Keratinocyte (primary cell): ENCODE measurements around the gene PLEKHN1. TPM values are rescaled to one million over a fixed set of nuclear protein-coding genes. Genes with fewer than 3 reads are reported as not detected.

Experiments
- DNase-seq: peaks from one replicate; pipeline ENCODE4 v3.0.0-alpha.2; 2011; ENCODE audit warnings: low read depth, missing footprints, low spot score
- FAIRE-seq: peaks from 2 replicates; lab custom pipeline; 2011; peaks lifted over from hg19 to GRCh38; lab: Jason Lieb, UNC
- H2AFZ ChIP-seq: 2 replicates; pipeline ENCODE4 v1.6.0; 2012; ENCODE audit warnings: low read length, control low read depth, inconsistent platforms; ENCODE audit not compliant: control insufficient read depth
- H3K27ac ChIP-seq: 2 replicates; pipeline ENCODE4 v1.5.1; 2011; ENCODE audit warnings: low read length; ENCODE audit not compliant: control insufficient read depth, insufficient read depth
- H3K27me3 ChIP-seq: 3 replicates; pipeline ENCODE4 v1.6.0; 2011; ENCODE audit warnings: low read length; ENCODE audit not compliant: control insufficient read depth, insufficient read depth; ENCODE audit errors: extremely low read depth
- H3K36me3 ChIP-seq, 2 experiments: 2 replicates in 1 of 2; 3 replicates in 1 of 2; pipeline ENCODE4 v1.5.1; 2011; ENCODE audit warnings: low read length in 2 of 2, mild to moderate bottlenecking in 1 of 2; ENCODE audit not compliant: control insufficient read depth in 2 of 2, insufficient read depth in 2 of 2; ENCODE audit errors: extremely low read depth in 1 of 2
- H3K4me1 ChIP-seq: 3 replicates; pipeline ENCODE4 v1.5.1; 2011; ENCODE audit warnings: low read length; ENCODE audit not compliant: control insufficient read depth, insufficient read depth; ENCODE audit errors: extremely low read depth
- H3K4me2 ChIP-seq: 3 replicates; pipeline ENCODE4 v1.6.0; 2011; ENCODE audit warnings: low read depth, low read length; ENCODE audit not compliant: control insufficient read depth, insufficient read depth; ENCODE audit errors: extremely low read depth
- H3K4me3 ChIP-seq, 3 experiments: fragments of 200-600 bp in 1 of 3; sonication (generic) in 1 of 3; 2 replicates in 2 of 3; 3 replicates in 1 of 3; pipeline ENCODE4 v1.5.1; 2011 to 2016; ENCODE audit warnings: low read length in 3 of 3, mild to moderate bottlenecking in 3 of 3, control low read depth in 2 of 3, inconsistent platforms in 1 of 3, low read depth in 1 of 3, mixed read lengths in 1 of 3, mixed run types in 1 of 3, moderate library complexity in 1 of 3; ENCODE audit not compliant: control insufficient read depth in 2 of 3, insufficient read depth in 2 of 3; ENCODE audit errors: extremely low read depth in 1 of 3
- H3K79me2 ChIP-seq: 2 replicates; pipeline ENCODE4 v1.6.0; 2012; ENCODE audit warnings: low read length; ENCODE audit not compliant: control insufficient read depth, insufficient read depth
- H3K9ac ChIP-seq: 3 replicates; pipeline ENCODE4 v1.6.0; 2011; ENCODE audit warnings: low read length; ENCODE audit not compliant: control insufficient read depth, insufficient read depth; ENCODE audit errors: extremely low read depth
- H3K9me1 ChIP-seq: 3 replicates; pipeline ENCODE4 v1.6.0; 2011; ENCODE audit warnings: low read length; ENCODE audit not compliant: control insufficient read depth, insufficient read depth; ENCODE audit errors: extremely low read depth
- H3K9me3 ChIP-seq: 2 replicates; pipeline ENCODE4 v1.5.1; 2012; ENCODE audit warnings: low read depth, low read length; ENCODE audit not compliant: control insufficient read depth
- H4K20me1 ChIP-seq: 3 replicates; pipeline ENCODE4 v1.6.0; 2011; ENCODE audit warnings: low read length; ENCODE audit not compliant: control insufficient read depth, insufficient read depth; ENCODE audit errors: extremely low read depth
- CTCF ChIP-seq, 3 experiments: IDR thresholded peaks in 1 of 3; conservative IDR thresholded peaks in 1 of 3; optimal IDR thresholded peaks in 1 of 3; 2 replicates in 2 of 3; 3 replicates in 1 of 3; pipeline versions ENCODE3 to v1.5.1; 2011; ENCODE audit warnings: low read length in 3 of 3, mild to moderate bottlenecking in 3 of 3, moderate library complexity in 2 of 3, control low read depth in 1 of 3, inconsistent platforms in 1 of 3; ENCODE audit not compliant: insufficient read depth in 2 of 3; ENCODE audit errors: extremely low read depth in 1 of 3
- EZH2 ChIP-seq: IDR thresholded peaks from one replicate; pipeline ENCODE4 v1.6.1; 2012; ENCODE audit warnings: inconsistent platforms, mild to moderate bottlenecking, low read length, moderate library complexity
- dilution Hi-C: fragments of 300-500 bp; cut with MboI; formaldehyde crosslinking; loops from one replicate; pipeline ENCODE4 v1.7.0; 2020; ENCODE audit warnings: low sequenced_read_pairs; ENCODE audit not compliant: extremely low pct_ligation_motif_present
- polyA plus RNA-seq, 5 experiments: library from polyadenylated mRNA; depleted of rRNA in 3 of 5; stranded (reverse) in 3 of 5; stranded (forward) in 1 of 5; unstranded in 1 of 5; fragments of >200 nt; gene quantifications; 1 replicate in 1 of 5; 2 replicates in 3 of 5; 3 replicates in 1 of 5; pipeline versions ENCODE4 v1.2.1 to v1.2.3, GENCODE V29; 2011 to 2012; ENCODE audit warnings: missing spikeins in 2 of 5, low read depth in 1 of 5, low replicate concordance in 1 of 5
- small RNA-seq, 3 experiments: library from RNA; depleted of rRNA; stranded (forward); fragments of <200 nt; gene quantifications; one replicate each; pipeline ENCODE3, GENCODE V24; 2012; ENCODE audit warnings: low read depth in 3 of 3, low replicate concordance in 1 of 3; ENCODE audit not compliant: insufficient read length in 3 of 3

Gene PLEKHN1
- polyA plus RNA-seq, 1 donor (not counting 4 experiments of a cell fraction or from before 2014, with no cell fraction given), result 2.5 TPM

GRCh38 chr1:1024771-1025699 is 58.8 kb downstream of the PLEKHN1 start:
- Histone ChIP-seq H3K9me3 (no peaks in the 10 kb centered on the region), H3K9ac (peak overlapping the region; percentile 81), H3K4me2 (peak overlapping the region; percentile 94), H3K79me2 (peaks cover 78% of the 10 kb centered on the region), H2AFZ (no peak overlapping the region), H3K4me1 (peaks cover 50% of the 10 kb centered on the region), H3K36me3 (peaks cover 27 to 32% of the 10 kb centered on the region in 2 experiments), H3K9me1 (no peaks in the 10 kb centered on the region), H3K27me3 (no peaks in the 10 kb centered on the region), H3K4me3 (peak overlapping the region; percentile 46 to 80 (median 69)), H3K27ac (peak overlapping the region; percentile 74), H4K20me1 (peaks cover 3% of the 10 kb centered on the region)
- DNase-seq (peak; percentile 82), FAIRE-seq (peak; percentile 86)
- dilution Hi-C loops, result no loop called here
- TF ChIP-seq CTCF (optimal IDR thresholded peaks at IDR 0.05 in 1 of 3, IDR thresholded peaks at IDR 0.05 in 1 of 3, conservative IDR thresholded peaks at IDR 0.05 in 1 of 3; ENCODE audit: extremely low read depth in 1 of 3, insufficient read depth in 2 of 3, low read length in 3 of 3) (no peak), EZH2 (no peak)

Small RNAs within 50 kb of the gene (small RNA-seq; reads per million reads assigned to genes)
- 0 reads per million in 3 experiments for gene AL645608.3

Other genes starting within 250 kb of the PLEKHN1 start
- 0.03 TPM in 1 of 3 replicates, not detected in the others for gene SAMD11, start 42.6 kb upstream of the PLEKHN1 start, polyA plus RNA-seq
- gene NOC2L, start 7.2 kb upstream of the PLEKHN1 start, polyA plus RNA-seq, result 51.0 to 74.0 TPM (median 51.8 TPM) in 3 replicates
- gene KLHL17, start 5.9 kb upstream of the PLEKHN1 start, polyA plus RNA-seq, result 6.5 to 17.8 TPM (median 8.5 TPM) in 3 replicates
- not detected in 3 replicates for gene PERM1, start 15.6 kb downstream of the PLEKHN1 start, polyA plus RNA-seq
- 3.0 to 14.7 TPM (median 3.1 TPM) in 3 replicates for gene HES4, start 33.6 kb downstream of the PLEKHN1 start, polyA plus RNA-seq
- 222 to 711 TPM (median 246 TPM) in 3 replicates for gene ISG15, start 47.0 kb downstream of the PLEKHN1 start, polyA plus RNA-seq
- 72.4 to 128 TPM (median 115 TPM) in 3 replicates for gene AGRN, start 53.6 kb downstream of the PLEKHN1 start, polyA plus RNA-seq
- gene RNF223, start 107.8 kb downstream of the PLEKHN1 start, polyA plus RNA-seq, result 0.22 to 0.45 TPM (median 0.32 TPM) in 3 replicates
- gene C1orf159, start 149.6 kb downstream of the PLEKHN1 start, polyA plus RNA-seq, result 6.1 to 8.8 TPM (median 8.0 TPM) in 3 replicates
- gene TTLL10, start 207.4 kb downstream of the PLEKHN1 start, polyA plus RNA-seq, result not detected in 3 replicates
- 0.09 to 0.63 TPM (median 0.21 TPM) in 3 replicates for gene TNFRSF18, start 240.1 kb downstream of the PLEKHN1 start, polyA plus RNA-seq
- 0.04 TPM in 1 of 3 replicates, not detected in the others for gene TNFRSF4, start 247.7 kb downstream of the PLEKHN1 start, polyA plus RNA-seq